ENCODE measurements around the gene COL28A1. TPM values are rescaled to one million over a fixed set of nuclear protein-coding genes. Genes with fewer than 3 reads are reported as not detected.
A peak's percentile ranks its signal among the peaks of the same experiment; 100 is the strongest.

Gene COL28A1
- polyA plus RNA-seq, 1 experiment: 0.04 TPM

GRCh38 chr7:7565746-7566650 is 30.3 kb upstream of the COL28A1 start:
- no peaks in the 10 kb centered on the region for H3K36me3 ChIP-seq (ENCODE audit: control insufficient read depth, insufficient read depth, low read length)
- no peak for DNase-seq (ENCODE audit: low read depth)
- H3K27me3 ChIP-seq (ENCODE audit: control insufficient read depth, insufficient read depth, low read length): no peaks in the 10 kb centered on the region
- ChIA-PET POLR2A (no interaction called here), CTCF (interaction anchor here (1.1 kb wide), 1 partner anchor 24 kb away, joined by 3 read pairs; no protein-coding TSS in a partner anchor)
- no peak for TF ChIP-seq CTCF (IDR thresholded peaks at IDR 0.05; ENCODE audit: insufficient read depth, low read depth, low read length)
- peak overlapping the region; percentile 71 for H3K4me3 ChIP-seq (ENCODE audit: low read depth, low read length)

DNA sequence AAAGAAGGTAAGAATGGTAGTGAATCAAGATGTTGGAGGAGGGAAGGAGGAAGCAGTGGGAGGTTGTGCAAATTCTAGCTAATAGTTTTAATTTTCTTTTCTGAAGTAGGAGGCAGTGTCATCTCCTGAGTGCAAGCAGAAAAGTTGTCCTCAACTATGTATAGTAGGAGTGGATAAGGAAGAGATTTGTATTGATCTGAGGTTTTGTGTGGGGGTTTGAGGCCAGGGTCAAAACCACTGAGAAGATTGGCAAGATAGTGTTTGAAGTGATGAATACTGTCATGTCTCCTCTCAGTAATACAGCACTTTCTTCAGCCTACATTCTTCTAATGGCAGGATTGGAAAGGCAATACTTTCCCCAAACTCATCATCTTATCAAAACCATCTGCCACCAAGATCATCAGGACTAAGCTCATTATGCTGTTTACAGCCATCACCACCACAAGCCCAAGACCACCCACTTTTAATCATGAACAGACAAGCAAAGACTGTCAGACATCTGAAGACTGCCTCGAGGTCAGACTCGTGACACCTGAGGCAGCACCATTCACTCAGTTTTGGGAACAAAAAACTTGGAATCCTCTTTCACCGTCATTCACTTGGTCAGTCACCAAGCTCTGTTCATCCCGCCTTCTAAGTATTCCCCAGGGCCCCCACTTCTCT is 29.5 kb upstream of the COL28A1 start:
- Histone ChIP-seq H3K27me3 (ENCODE audit: control insufficient read depth, insufficient read depth, low read length) (no peaks in the 10 kb centered on the region), H3K4me3 (ENCODE audit: low read depth, low read length) (no peak overlapping the region), H3K36me3 (ENCODE audit: control insufficient read depth, insufficient read depth, low read length) (no peaks in the 10 kb centered on the region)
- no peak for TF ChIP-seq CTCF (IDR thresholded peaks at IDR 0.05; ENCODE audit: insufficient read depth, low read depth, low read length)
- ChIA-PET CTCF (interaction anchor here (0.5 to 1.3 kb wide), 4 partner anchors 11 to 140 kb away, joined by 3 read pairs; no protein-coding TSS in a partner anchor), POLR2A (no interaction called here)
- no peak for DNase-seq (ENCODE audit: low read depth)

DNA sequence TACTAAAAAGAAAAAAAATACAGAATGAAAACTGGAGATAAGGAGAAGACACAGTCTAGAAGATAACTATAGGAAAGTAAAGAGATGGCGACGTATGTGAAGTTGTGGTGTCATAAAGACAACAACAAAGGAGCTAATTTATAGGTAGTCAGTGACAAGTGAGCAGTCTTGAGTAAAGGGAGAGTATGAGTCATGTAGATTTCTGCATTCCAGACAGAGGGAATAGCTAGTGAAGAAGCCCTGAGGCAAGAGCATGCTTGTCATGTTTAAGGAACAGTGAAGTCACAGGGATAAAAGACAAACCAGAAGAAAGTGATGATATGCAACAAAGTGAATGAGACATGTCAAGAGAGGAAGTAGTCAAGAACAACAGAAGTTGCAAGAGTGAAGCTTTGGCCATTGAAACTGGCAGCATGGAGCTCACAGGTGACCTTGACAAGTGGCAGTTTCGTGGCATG is 28.7 kb upstream of the COL28A1 start:
- POLR2A ChIA-PET: no interaction called here

DNA sequence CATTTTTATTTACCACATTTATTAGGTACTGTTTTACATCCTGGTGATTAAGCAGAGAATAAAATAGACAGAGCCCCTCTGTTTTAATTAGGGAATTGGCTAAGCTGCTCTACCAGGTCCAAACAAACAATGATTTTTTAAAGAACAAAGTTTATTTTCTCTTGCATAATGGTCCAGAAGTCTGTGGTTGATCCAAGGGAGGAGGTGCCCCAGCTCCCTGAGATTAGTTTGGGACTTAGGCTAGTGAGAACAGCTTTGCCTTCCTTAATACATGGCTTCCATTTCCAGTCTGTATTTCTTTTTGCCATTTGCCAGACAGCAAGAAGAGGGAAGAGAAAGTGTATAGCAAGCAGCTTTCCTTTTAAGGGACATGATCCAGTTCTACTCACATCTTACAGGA is 28.1 kb upstream of the COL28A1 start:
- Histone ChIP-seq H3K36me3 (ENCODE audit: control insufficient read depth, insufficient read depth, low read length) (no peaks in the 10 kb centered on the region), H3K4me3 (ENCODE audit: low read depth, low read length) (no peak overlapping the region), H3K27me3 (ENCODE audit: control insufficient read depth, insufficient read depth, low read length) (no peaks in the 10 kb centered on the region)
- TF ChIP-seq CTCF (IDR thresholded peaks at IDR 0.05; ENCODE audit: insufficient read depth, low read depth, low read length): no peak
- POLR2A ChIA-PET: no interaction called here
- no peak for DNase-seq (ENCODE audit: low read depth)
- CTCF ChIA-PET: interaction anchor here (1.3 kb wide), 2 partner anchors 10 to 138 kb away, joined by 3 read pairs; no protein-coding TSS in a partner anchor

More for the DNA sequence above, 28.7 kb upstream of the COL28A1 start:
- no peak overlapping the region for H3K4me3 ChIP-seq (ENCODE audit: low read depth, low read length)
- CTCF ChIA-PET: interaction anchor here (0.5 to 1.3 kb wide), 3 partner anchors 10 to 139 kb away, joined by 3 read pairs; no protein-coding TSS in a partner anchor
- no peaks in the 10 kb centered on the region for H3K27me3 ChIP-seq (ENCODE audit: control insufficient read depth, insufficient read depth, low read length)
- H3K36me3 ChIP-seq (ENCODE audit: control insufficient read depth, insufficient read depth, low read length): no peaks in the 10 kb centered on the region
- peak; percentile 75 for DNase-seq (ENCODE audit: low read depth)
- TF ChIP-seq CTCF (IDR thresholded peaks at IDR 0.05; ENCODE audit: insufficient read depth, low read depth, low read length): no peak

- no peak for DNase-seq (ENCODE audit: low read depth)
- POLR2A ChIA-PET: no interaction called here
- CTCF ChIA-PET: no interaction called here
Measured at GRCh38 chr7:7563269-7563668, 27.6 kb upstream of the COL28A1 start.

More at GRCh38 chr7:7563269-7563668, 27.6 kb upstream of the COL28A1 start:
- TF ChIP-seq CTCF (IDR thresholded peaks at IDR 0.05; ENCODE audit: insufficient read depth, low read depth, low read length): no peak
- H3K4me3 ChIP-seq (ENCODE audit: low read depth, low read length): no peak overlapping the region
- no peaks in the 10 kb centered on the region for H3K36me3 ChIP-seq (ENCODE audit: control insufficient read depth, insufficient read depth, low read length)
- no peaks in the 10 kb centered on the region for H3K27me3 ChIP-seq (ENCODE audit: control insufficient read depth, insufficient read depth, low read length)

Data from BJ (cell line).